T47D (cell line): ENCODE measurements around the gene SERPINE3.

Experiments
- DNase-seq, 2 experiments: peaks; one replicate each; pipeline versions ENCODE4 v3.0.0 to v3.0.0-alpha.2; 2011 to 2012; ENCODE audit warnings: low read depth in 1 of 2, low spot score in 1 of 2
- JUND ChIP-seq: IDR thresholded peaks from 2 replicates; pipeline ENCODE4 v1.6.1; 2012; ENCODE audit warnings: low read depth
- in situ Hi-C: cut with HindIII; loops from 2 replicates; pipeline ENCODE4 v1.10.0; 2016; ENCODE audit warnings: low sequenced_read_pairs, low pct_unique_long_range_greater_than_20kb

SERPINE3 gene

GRCh38 chr13:51385114-51385513, 45.6 kb downstream of the SERPINE3 start:
- TF ChIP-seq JUND, result no peak
- in situ Hi-C loops, result no loop called here
- DNase-seq, result no peak

GRCh38 chr13:51394724-51395123, 55.2 kb downstream of the SERPINE3 start:
- no peak for TF ChIP-seq JUND
- DNase-seq, result no peak
- in situ Hi-C loops, result no loop called here

GRCh38 chr13:51396352-51396751, 56.9 kb downstream of the SERPINE3 start:
- in situ Hi-C loops, result no loop called here
- no peak for DNase-seq
- TF ChIP-seq JUND, result no peak

- DNase-seq, result peak in 1 of 2 experiments; percentile 48
- TF ChIP-seq JUND, result no peak
- in situ Hi-C loops, result no loop called here
Observed at GRCh38 chr13:51397262-51397941, 57.9 kb downstream of the SERPINE3 start.

GRCh38 chr13:51405176-51405575, 65.7 kb downstream of the SERPINE3 start:
- TF ChIP-seq JUND, result no peak
- in situ Hi-C loops, result no loop called here
- no peak for DNase-seq

- no peak for TF ChIP-seq JUND
- DNase-seq, result peak in 1 of 2 experiments; percentile 7
- in situ Hi-C loops, result no loop called here
Observed at GRCh38 chr13:51412431-51412830, 72.9 kb downstream of the SERPINE3 start.
